ENCODE data around the gene TPM2. TPM values are rescaled to one million over a fixed set of nuclear protein-coding genes. Genes with fewer than 3 reads are reported as not detected.

TPM2 gene
- total and polyA plus RNA-seq, 7 donors: 6,047 to 16,334 (median 9,199) TPM

- Histone ChIP-seq H3K4me3 (no peak overlapping the region), H3K36me3 (ENCODE audit: insufficient read depth in 1 of 2, low read depth in 1 of 2) (peaks cover 20 to 99% of the 10 kb centered on the region in 2 donors), H3K9me3 (no peaks in the 10 kb centered on the region), H3K27ac (no peak overlapping the region), H3K4me1 (no peaks in the 10 kb centered on the region), H3K27me3 (ENCODE audit: insufficient read depth in 3 of 3, low read length in 2 of 3) (no peaks in the 10 kb centered on the region)
- no peak for TF ChIP-seq CTCF (IDR thresholded peaks at IDR 0.05)
- DNase-seq (no peak), ATAC-seq (no peak)
- WGBS, 3 donors: 93 to 96% (median 93%) methylated on average over 4 of the region's 4 CpGs
- intact Hi-C loops (cut with DNase I): loop anchor here in 1 of 2 donors (10.0 kb wide), 1 partner anchor 303 kb away; no protein-coding TSS in a partner anchor
These were observed 18.4 kb upstream of the TPM2 start for GRCh38 chr9:35708146-35708545.

GRCh38 chr9:35706951-35707350 lies 17.2 kb upstream of the TPM2 start:
- H3K9me3 ChIP-seq: no peaks in the 10 kb centered on the region
- DNase-seq: no peak
- 85 to 96% (median 88%) methylated on average over 10 of the region's 10 CpGs for WGBS, 3 donors

GRCh38 chr9:35705836-35706430 lies 16.2 kb upstream of the TPM2 start:
- intact Hi-C loops (cut with DNase I): loop anchor here in 1 of 2 donors (10.0 kb wide), 1 partner anchor 301 kb away; no protein-coding TSS in a partner anchor
- H3K36me3 ChIP-seq (ENCODE audit: insufficient read depth in 1 of 2, low read depth in 1 of 2): peaks cover 21 to 99% of the 10 kb centered on the region in 2 donors
- no peak for TF ChIP-seq CTCF (IDR thresholded peaks at IDR 0.05)
- H3K27ac ChIP-seq: no peak overlapping the region
- no peaks in the 10 kb centered on the region for H3K4me1 ChIP-seq
- no peaks in the 10 kb centered on the region for H3K9me3 ChIP-seq
- ATAC-seq (peak in 2 of 4 donors; percentile 12 to 23), DNase-seq (no peak)
- no peaks in the 10 kb centered on the region for H3K27me3 ChIP-seq (ENCODE audit: insufficient read depth in 3 of 3, low read length in 2 of 3)
- no peak overlapping the region for H3K4me3 ChIP-seq
- 88 to 90% (median 88%) methylated on average over 7 of the region's 7 CpGs for WGBS, 3 donors

More at GRCh38 chr9:35706951-35707350, 17.2 kb upstream of the TPM2 start:
- peaks cover 21 to 99% of the 10 kb centered on the region in 2 donors for H3K36me3 ChIP-seq (ENCODE audit: insufficient read depth in 1 of 2, low read depth in 1 of 2)
- no peaks in the 10 kb centered on the region for H3K27me3 ChIP-seq (ENCODE audit: insufficient read depth in 3 of 3, low read length in 2 of 3)
- H3K27ac ChIP-seq: no peak overlapping the region
- TF ChIP-seq CTCF (IDR thresholded peaks at IDR 0.05): no peak
- H3K4me3 ChIP-seq: no peak overlapping the region
- intact Hi-C loops (cut with DNase I): loop anchor here in 1 of 2 donors (10.0 kb wide), 1 partner anchor 302 kb away; no protein-coding TSS in a partner anchor
- H3K4me1 ChIP-seq: no peaks in the 10 kb centered on the region
- no peak for ATAC-seq

- no peak for ATAC-seq
- TF ChIP-seq CTCF (IDR thresholded peaks at IDR 0.05): no peak
- Histone ChIP-seq H3K27ac (no peak overlapping the region), H3K4me3 (no peak overlapping the region), H3K27me3 (ENCODE audit: insufficient read depth in 3 of 3, low read length in 2 of 3) (no peaks in the 10 kb centered on the region), H3K4me1 (no peaks in the 10 kb centered on the region), H3K36me3 (ENCODE audit: insufficient read depth in 1 of 2, low read depth in 1 of 2) (peaks cover 18 to 99% of the 10 kb centered on the region in 2 donors), H3K9me3 (no peaks in the 10 kb centered on the region)
- intact Hi-C loops (cut with DNase I): loop anchor here in 1 of 2 donors (10.0 kb wide), 1 partner anchor 301 kb away; no protein-coding TSS in a partner anchor
- WGBS, 3 donors: 73 to 89% (median 76%) methylated on average over 8 of the region's 8 CpGs
- DNase-seq: no peak
These were observed 15.6 kb upstream of the TPM2 start for GRCh38 chr9:35705372-35705771.

Measured in psoas muscle (tissue), 8 donors.